ENCODE data around the gene BMF. TPM values are rescaled to one million over a fixed set of nuclear protein-coding genes. Genes with fewer than 3 reads are reported as not detected.

Gene BMF
- total RNA-seq, 2 donors from 2014 or later, result 4.3 to 16.1 TPM

- H3K36me3 ChIP-seq (replicated peaks in 1 of 2; ENCODE audit: insufficient read depth in 1 of 2, low read depth in 2 of 2), result no peaks in the 10 kb centered on the region
- WGBS, 2 donors, result 66 to 81% methylated on average over 8 to 9 of the region's 9 CpGs
- H3K9me3 ChIP-seq, result no peaks in the 10 kb centered on the region
- ATAC-seq (no peak), DNase-seq (no peak)
- peaks cover 83% of the 10 kb centered on the region for H3K4me1 ChIP-seq
- no peak overlapping the region for H3K27ac ChIP-seq
- TF ChIP-seq POLR2A (IDR thresholded peaks at IDR 0.05), result no peak
- TF ChIP-seq CTCF (IDR thresholded peaks at IDR 0.05), result no peak
- H3K4me3 ChIP-seq, result no peak overlapping the region
- H3K27me3 ChIP-seq, result no peaks in the 10 kb centered on the region
- intact Hi-C loops (cut with DNase I), result no loop called here
Measured at GRCh38 chr15:40095371-40096093, 13.1 kb downstream of the BMF start.

- WGBS, 2 donors, result 96% methylated on average over 4 of the region's 4 CpGs; no CpG with 5 or more reads in 1 of the 2 donors
Measured at GRCh38 chr15:40094156-40094555, 14.5 kb downstream of the BMF start.

GRCh38 chr15:40092979-40093869 is 15.5 kb downstream of the BMF start:
- no peak for ATAC-seq
- no peaks in the 10 kb centered on the region for H3K9me3 ChIP-seq
- H3K4me1 ChIP-seq, result peaks cover 83% of the 10 kb centered on the region
- intact Hi-C loops (cut with DNase I), result no loop called here
- H3K36me3 ChIP-seq (replicated peaks in 1 of 2; ENCODE audit: insufficient read depth in 1 of 2, low read depth in 2 of 2), result no peaks in the 10 kb centered on the region
- 63 to 70% methylated on average over 16 to 20 of the region's 20 CpGs for WGBS, 2 donors
- H3K4me3 ChIP-seq, result no peak overlapping the region
- no peak for TF ChIP-seq CTCF (IDR thresholded peaks at IDR 0.05)
- TF ChIP-seq POLR2A (IDR thresholded peaks at IDR 0.05), result no peak
- peak overlapping the region; percentile 41 to 69 (median 54) for H3K27ac ChIP-seq
- H3K27me3 ChIP-seq, result no peaks in the 10 kb centered on the region
- no peak for DNase-seq

More at GRCh38 chr15:40094156-40094555, 14.5 kb downstream of the BMF start:
- intact Hi-C loops (cut with DNase I), result no loop called here
- ATAC-seq, result no peak
- Histone ChIP-seq H3K36me3 (replicated peaks in 1 of 2; ENCODE audit: insufficient read depth in 1 of 2, low read depth in 2 of 2) (no peaks in the 10 kb centered on the region), H3K27me3 (no peaks in the 10 kb centered on the region), H3K9me3 (no peaks in the 10 kb centered on the region), H3K4me3 (no peak overlapping the region), H3K4me1 (peaks cover 83% of the 10 kb centered on the region), H3K27ac (no peak overlapping the region)
- TF ChIP-seq CTCF (IDR thresholded peaks at IDR 0.05) (no peak), POLR2A (IDR thresholded peaks at IDR 0.05) (no peak)
- DNase-seq, result no peak

- intact Hi-C loops (cut with DNase I), result no loop called here
- ATAC-seq (peak; percentile 62), DNase-seq (peak; percentile 46 to 67 (median 60))
- peak overlapping the region; percentile 41 to 69 (median 54) for H3K27ac ChIP-seq
- peaks cover 82% of the 10 kb centered on the region for H3K4me1 ChIP-seq
- H3K4me3 ChIP-seq, result no peak overlapping the region
- TF ChIP-seq CTCF (IDR thresholded peaks at IDR 0.05) (no peak), POLR2A (IDR thresholded peaks at IDR 0.05) (no peak)
- no peaks in the 10 kb centered on the region for H3K9me3 ChIP-seq
- 16 to 23% methylated on average over 11 of the region's 11 CpGs for WGBS, 2 donors
- no peaks in the 10 kb centered on the region for H3K27me3 ChIP-seq
- no peaks in the 10 kb centered on the region for H3K36me3 ChIP-seq (replicated peaks in 1 of 2; ENCODE audit: insufficient read depth in 1 of 2, low read depth in 2 of 2)
Measured at GRCh38 chr15:40092256-40092978, 16.3 kb downstream of the BMF start.

Measured in body of pancreas (tissue), 4 donors.